GM19099 (cell line): ENCODE measurements around the gene ZNHIT6.

Experiments used
- POLR2A ChIP-seq: IDR thresholded peaks from 3 replicates; pipeline ENCODE4 v1.6.1; 2011; ENCODE audit warnings: low read depth; ENCODE audit not compliant: insufficient read length; ENCODE audit errors: extremely low read depth

Gene ZNHIT6

GRCh38 chr1:85707990-85708828 is at the start of gene ZNHIT6:
TSS of gene ZNHIT6 (minus strand) at chr1:85708433. CDS start at chr1:85708284, 149 bp downstream.
- TF ChIP-seq POLR2A, result peak; percentile 75

- TF ChIP-seq POLR2A, result no peak
These were observed 48.6 kb upstream of the ZNHIT6 start for GRCh38 chr1:85756864-85757263.

- TF ChIP-seq POLR2A, result no peak
These were observed 39.9 kb upstream of the ZNHIT6 start for GRCh38 chr1:85748120-85748519.

- TF ChIP-seq POLR2A, result no peak
These were observed 38.5 kb upstream of the ZNHIT6 start for GRCh38 chr1:85746777-85747176.

- no peak for TF ChIP-seq POLR2A
These were observed 35.6 kb upstream of the ZNHIT6 start for GRCh38 chr1:85743814-85744213.

GRCh38 chr1:85734931-85735330 is 26.7 kb upstream of the ZNHIT6 start:
- no peak for TF ChIP-seq POLR2A

GRCh38 chr1:85718678-85719340 is 10.6 kb upstream of the ZNHIT6 start:
- TF ChIP-seq POLR2A, result no peak

GRCh38 chr1:85708829-85709227 is 595 bp upstream of the ZNHIT6 start:
- no peak for TF ChIP-seq POLR2A

GRCh38 chr1:85707267-85707989 is 805 bp downstream of the ZNHIT6 start:
- no peak for TF ChIP-seq POLR2A

- TF ChIP-seq POLR2A, result no peak
These were observed 2.3 kb downstream of the ZNHIT6 start for GRCh38 chr1:85705940-85706339.

- TF ChIP-seq POLR2A, result no peak
These were observed 7.8 kb downstream of the ZNHIT6 start for GRCh38 chr1:85700422-85700821.

- no peak for TF ChIP-seq POLR2A
These were observed 10.3 kb downstream of the ZNHIT6 start for GRCh38 chr1:85697895-85698294.

- no peak for TF ChIP-seq POLR2A
These were observed 15.4 kb downstream of the ZNHIT6 start for GRCh38 chr1:85692730-85693314.

GRCh38 chr1:85689775-85690404 is 18.3 kb downstream of the ZNHIT6 start:
- no peak for TF ChIP-seq POLR2A
